Neural cell (in vitro differentiated cells): Measurements from ENCODE around the gene B4GALNT3. TPM values are rescaled to one million over a fixed set of nuclear protein-coding genes. Genes with fewer than 3 reads are reported as not detected.

Experiments used
- H2AFZ ChIP-seq: fragments of 200-600, 300-800 bp; sonication (generic), shearing (Covaris generic); 2 replicates; pipeline ENCODE4 v1.6.0; 2014; ENCODE audit warnings: low read depth, mild to moderate bottlenecking, antibody characterized with exemption, low read length, moderate library complexity
- H3F3A ChIP-seq: fragments of 200-600 bp; shearing (Covaris generic); 2 replicates; pipeline ENCODE4 v1.6.1; 2016; ENCODE audit warnings: mild to moderate bottlenecking, moderate library complexity, mixed read lengths, antibody characterized with exemption, low read length; ENCODE audit not compliant: insufficient read depth, poor library complexity, severe bottlenecking
- H3K27ac ChIP-seq: fragments of 200-600, 300-800 bp; sonication (generic), shearing (Covaris generic); 2 replicates; pipeline ENCODE4 v1.5.1; 2014; ENCODE audit warnings: mild to moderate bottlenecking, low read length, moderate library complexity
- H3K27me3 ChIP-seq: fragments of 300-800, 200-600 bp; sonication (generic), shearing (Covaris generic); 2 replicates; pipeline ENCODE4 v1.6.0; 2014; ENCODE audit warnings: mild to moderate bottlenecking, low read depth, low read length, moderate library complexity; ENCODE audit not compliant: insufficient read depth
- H3K36me3 ChIP-seq: fragments of 300-800, 200-600 bp; sonication (generic), shearing (Covaris generic); 2 replicates; pipeline ENCODE4 v1.5.1; 2014; ENCODE audit warnings: mild to moderate bottlenecking, antibody characterized with exemption, low read length, moderate library complexity; ENCODE audit not compliant: insufficient read depth
- H3K4me2 ChIP-seq: fragments of 300-800, 200-600 bp; sonication (generic), shearing (Covaris generic); 2 replicates; pipeline ENCODE4 v1.6.0; 2014; ENCODE audit warnings: mild to moderate bottlenecking, low read length
- H3K4me3 ChIP-seq: fragments of 300-800, 200-600 bp; sonication (generic), shearing (Covaris generic); 2 replicates; pipeline ENCODE4 v1.5.1; 2014; ENCODE audit warnings: mild to moderate bottlenecking, low read length, moderate library complexity
- H3K79me2 ChIP-seq: fragments of 200-600 bp; shearing (Covaris generic); replicated peaks from 2 replicates; pipeline ENCODE4 v1.6.0; 2014; ENCODE audit warnings: mild to moderate bottlenecking, low read length, moderate library complexity; ENCODE audit not compliant: insufficient read depth
- H3K9ac ChIP-seq: fragments of 300-800, 200-600 bp; sonication (generic), shearing (Covaris generic); 2 replicates; pipeline ENCODE4 v1.6.1; 2016; ENCODE audit warnings: mild to moderate bottlenecking, low read length, mixed read lengths
- H3K9me2 ChIP-seq: fragments of 200-600 bp; shearing (Covaris generic); 2 replicates; pipeline ENCODE4 v1.6.1; 2016; ENCODE audit warnings: mild to moderate bottlenecking, low read length, mixed read lengths; ENCODE audit not compliant: insufficient read depth
- H3K9me3 ChIP-seq: fragments of 200-600, 300-800 bp; sonication (generic), shearing (Covaris generic); 2 replicates; pipeline ENCODE4 v1.6.1; 2016; ENCODE audit warnings: mild to moderate bottlenecking, mixed run types, low read length, moderate library complexity, mixed read lengths
- H4K20me1 ChIP-seq: fragments of 200-600 bp; shearing (Covaris generic); 2 replicates; pipeline ENCODE4 v1.6.1; 2016; ENCODE audit warnings: mild to moderate bottlenecking, mixed run types; ENCODE audit not compliant: insufficient read depth
- CTCF ChIP-seq: fragments of 450-650 bp; IDR thresholded peaks from 2 replicates; pipeline ENCODE4 v1.5.1; 2014; ENCODE audit warnings: antibody characterized with exemption, mild to moderate bottlenecking, moderate library complexity; ENCODE audit not compliant: poor library complexity, severe bottlenecking
- EP300 ChIP-seq: fragments of 450-650 bp; conservative IDR thresholded peaks from 2 replicates; pipeline ENCODE4 v1.6.1; 2014; ENCODE audit warnings: antibody characterized with exemption, mild to moderate bottlenecking, moderate library complexity; ENCODE audit not compliant: poor library complexity, severe bottlenecking
- EZH2 ChIP-seq: fragments of 200-600, 300-800 bp; shearing (Covaris generic), sonication (generic); IDR thresholded peaks from 2 replicates; pipeline ENCODE4 v1.6.1; 2014; ENCODE audit warnings: antibody characterized with exemption, low read length, borderline replicate concordance, mild to moderate bottlenecking; ENCODE audit not compliant: insufficient read depth, poor library complexity, severe bottlenecking
- MXI1 ChIP-seq: fragments of 450-650 bp; conservative IDR thresholded peaks from 2 replicates; pipeline ENCODE4 v1.6.1; 2014; ENCODE audit warnings: antibody characterized with exemption, mild to moderate bottlenecking; ENCODE audit not compliant: poor library complexity, severe bottlenecking
- POLR2AphosphoS5 ChIP-seq: IDR thresholded peaks from 2 replicates; pipeline ENCODE4 v1.6.1; 2012
- RAD21 ChIP-seq: fragments of 450-650 bp; conservative IDR thresholded peaks from 2 replicates; pipeline ENCODE4 v1.6.1; 2014; ENCODE audit warnings: antibody characterized with exemption, mild to moderate bottlenecking, moderate library complexity
- SMC3 ChIP-seq: fragments of 450-650 bp; conservative IDR thresholded peaks from 2 replicates; pipeline ENCODE4 v1.6.1; 2014; ENCODE audit warnings: antibody characterized with exemption, mild to moderate bottlenecking, moderate library complexity; ENCODE audit not compliant: poor library complexity
- TAF1 ChIP-seq: IDR thresholded peaks from 2 replicates; pipeline ENCODE4 v1.6.1; 2012; ENCODE audit warnings: low read depth
- polyA plus RNA-seq: library from polyadenylated mRNA; depleted of rRNA; stranded (reverse); fragments of >200 nt; gene quantifications from 2 replicates; pipeline ENCODE4 v1.2.3, GENCODE V29; 2014
- TF ChIP-seq, protein P1 (sequence below): IDR thresholded peaks from 2 replicates; pipeline ENCODE4 v1.6.1; 2012; ENCODE audit warnings: borderline replicate concordance

Gene B4GALNT3
- polyA plus RNA-seq, 1 donor from 2014 or later: 6.7 TPM

GRCh38 chr12:572532-572899 is 112.8 kb downstream of the B4GALNT3 start:
- no peaks in the 10 kb centered on the region for H3K27me3 ChIP-seq
- TF ChIP-seq, protein P1, sequence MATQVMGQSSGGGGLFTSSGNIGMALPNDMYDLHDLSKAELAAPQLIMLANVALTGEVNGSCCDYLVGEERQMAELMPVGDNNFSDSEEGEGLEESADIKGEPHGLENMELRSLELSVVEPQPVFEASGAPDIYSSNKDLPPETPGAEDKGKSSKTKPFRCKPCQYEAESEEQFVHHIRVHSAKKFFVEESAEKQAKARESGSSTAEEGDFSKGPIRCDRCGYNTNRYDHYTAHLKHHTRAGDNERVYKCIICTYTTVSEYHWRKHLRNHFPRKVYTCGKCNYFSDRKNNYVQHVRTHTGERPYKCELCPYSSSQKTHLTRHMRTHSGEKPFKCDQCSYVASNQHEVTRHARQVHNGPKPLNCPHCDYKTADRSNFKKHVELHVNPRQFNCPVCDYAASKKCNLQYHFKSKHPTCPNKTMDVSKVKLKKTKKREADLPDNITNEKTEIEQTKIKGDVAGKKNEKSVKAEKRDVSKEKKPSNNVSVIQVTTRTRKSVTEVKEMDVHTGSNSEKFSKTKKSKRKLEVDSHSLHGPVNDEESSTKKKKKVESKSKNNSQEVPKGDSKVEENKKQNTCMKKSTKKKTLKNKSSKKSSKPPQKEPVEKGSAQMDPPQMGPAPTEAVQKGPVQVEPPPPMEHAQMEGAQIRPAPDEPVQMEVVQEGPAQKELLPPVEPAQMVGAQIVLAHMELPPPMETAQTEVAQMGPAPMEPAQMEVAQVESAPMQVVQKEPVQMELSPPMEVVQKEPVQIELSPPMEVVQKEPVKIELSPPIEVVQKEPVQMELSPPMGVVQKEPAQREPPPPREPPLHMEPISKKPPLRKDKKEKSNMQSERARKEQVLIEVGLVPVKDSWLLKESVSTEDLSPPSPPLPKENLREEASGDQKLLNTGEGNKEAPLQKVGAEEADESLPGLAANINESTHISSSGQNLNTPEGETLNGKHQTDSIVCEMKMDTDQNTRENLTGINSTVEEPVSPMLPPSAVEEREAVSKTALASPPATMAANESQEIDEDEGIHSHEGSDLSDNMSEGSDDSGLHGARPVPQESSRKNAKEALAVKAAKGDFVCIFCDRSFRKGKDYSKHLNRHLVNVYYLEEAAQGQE: no peak
- TF ChIP-seq MXI1: no peak
- no peak for TF ChIP-seq RAD21
- TF ChIP-seq POLR2AphosphoS5: no peak
- no peak for TF ChIP-seq EZH2
- TF ChIP-seq SMC3: no peak
- no peak for TF ChIP-seq CTCF
- no peak for TF ChIP-seq EP300
- no peak for TF ChIP-seq TAF1
- no peak overlapping the region for H3K27ac ChIP-seq
- H3K4me2 ChIP-seq: no peak overlapping the region
- H3F3A ChIP-seq: no peaks in the 10 kb centered on the region
- no peaks in the 10 kb centered on the region for H3K9me2 ChIP-seq
- no peaks in the 10 kb centered on the region for H3K79me2 ChIP-seq
- H3K36me3 ChIP-seq: no peaks in the 10 kb centered on the region
- H2AFZ ChIP-seq: no peak overlapping the region
- H3K9ac ChIP-seq: no peak overlapping the region
- H3K4me3 ChIP-seq: no peak overlapping the region
- H4K20me1 ChIP-seq: no peaks in the 10 kb centered on the region
- no peaks in the 10 kb centered on the region for H3K9me3 ChIP-seq

DNA sequence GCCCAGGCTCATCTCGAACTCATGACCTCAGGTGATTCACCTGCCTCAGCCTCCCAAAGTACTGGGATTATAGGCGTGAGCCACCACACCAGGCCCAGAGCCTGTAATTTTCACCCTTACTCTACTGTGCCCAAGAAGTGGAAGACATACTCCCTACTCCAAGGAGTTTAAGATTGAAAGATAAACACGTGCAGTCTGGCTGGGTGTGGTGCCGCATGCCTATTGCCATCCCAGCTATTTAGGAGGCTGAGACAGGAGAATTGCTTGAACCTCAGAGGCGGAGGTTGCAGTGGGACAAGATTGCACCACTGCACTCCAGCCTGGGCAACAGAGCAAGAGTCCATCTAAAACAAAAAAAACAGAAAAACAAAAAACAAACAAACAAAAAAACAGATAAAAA is 113.5 kb downstream of the B4GALNT3 start:
- no peaks in the 10 kb centered on the region for H3K9me2 ChIP-seq
- no peaks in the 10 kb centered on the region for H3K79me2 ChIP-seq
- H3K36me3 ChIP-seq: no peaks in the 10 kb centered on the region
- no peaks in the 10 kb centered on the region for H3K9me3 ChIP-seq
- H3K27ac ChIP-seq: no peak overlapping the region
- no peak overlapping the region for H3K9ac ChIP-seq
- no peak overlapping the region for H3K4me2 ChIP-seq
- H3F3A ChIP-seq: no peaks in the 10 kb centered on the region
- H4K20me1 ChIP-seq: no peaks in the 10 kb centered on the region
- H3K27me3 ChIP-seq: no peaks in the 10 kb centered on the region
- no peak for TF ChIP-seq TAF1
- H3K4me3 ChIP-seq: no peak overlapping the region
- no peak overlapping the region for H2AFZ ChIP-seq

- Histone ChIP-seq H3K9me2 (no peaks in the 10 kb centered on the region), H3K79me2 (no peaks in the 10 kb centered on the region), H3K9me3 (no peaks in the 10 kb centered on the region), H2AFZ (no peak overlapping the region), H3K4me2 (no peak overlapping the region), H3F3A (no peaks in the 10 kb centered on the region), H3K27me3 (no peaks in the 10 kb centered on the region), H3K36me3 (no peaks in the 10 kb centered on the region), H3K27ac (no peak overlapping the region), H4K20me1 (no peaks in the 10 kb centered on the region), H3K9ac (no peak overlapping the region), H3K4me3 (no peak overlapping the region)
- no peak for TF ChIP-seq SMC3
- TF ChIP-seq TAF1: no peak
- TF ChIP-seq EZH2: no peak
- TF ChIP-seq POLR2AphosphoS5: no peak
- no peak for TF ChIP-seq CTCF
- TF ChIP-seq, protein P1: no peak
- no peak for TF ChIP-seq MXI1
- no peak for TF ChIP-seq EP300
- TF ChIP-seq RAD21: no peak
These were observed 114.9 kb downstream of the B4GALNT3 start for GRCh38 chr12:574475-575128.
